GM21717 (cell line): ENCODE measurements around the gene FRG1.
"Not testable (repeated sequence)": the region's sequence is repeated elsewhere in the genome, so short reads cannot be mapped to it uniquely, and the experiment has no call there.

Experiments
- ATAC-seq: cut with Tn5 transposase; IDR thresholded peaks from one replicate; pipeline ENCODE4 v1.9.1; 2021; ENCODE audit warnings: mild to moderate bottlenecking, moderate library complexity; ENCODE audit not compliant: unreplicated experiment

FRG1 gene

DNA sequence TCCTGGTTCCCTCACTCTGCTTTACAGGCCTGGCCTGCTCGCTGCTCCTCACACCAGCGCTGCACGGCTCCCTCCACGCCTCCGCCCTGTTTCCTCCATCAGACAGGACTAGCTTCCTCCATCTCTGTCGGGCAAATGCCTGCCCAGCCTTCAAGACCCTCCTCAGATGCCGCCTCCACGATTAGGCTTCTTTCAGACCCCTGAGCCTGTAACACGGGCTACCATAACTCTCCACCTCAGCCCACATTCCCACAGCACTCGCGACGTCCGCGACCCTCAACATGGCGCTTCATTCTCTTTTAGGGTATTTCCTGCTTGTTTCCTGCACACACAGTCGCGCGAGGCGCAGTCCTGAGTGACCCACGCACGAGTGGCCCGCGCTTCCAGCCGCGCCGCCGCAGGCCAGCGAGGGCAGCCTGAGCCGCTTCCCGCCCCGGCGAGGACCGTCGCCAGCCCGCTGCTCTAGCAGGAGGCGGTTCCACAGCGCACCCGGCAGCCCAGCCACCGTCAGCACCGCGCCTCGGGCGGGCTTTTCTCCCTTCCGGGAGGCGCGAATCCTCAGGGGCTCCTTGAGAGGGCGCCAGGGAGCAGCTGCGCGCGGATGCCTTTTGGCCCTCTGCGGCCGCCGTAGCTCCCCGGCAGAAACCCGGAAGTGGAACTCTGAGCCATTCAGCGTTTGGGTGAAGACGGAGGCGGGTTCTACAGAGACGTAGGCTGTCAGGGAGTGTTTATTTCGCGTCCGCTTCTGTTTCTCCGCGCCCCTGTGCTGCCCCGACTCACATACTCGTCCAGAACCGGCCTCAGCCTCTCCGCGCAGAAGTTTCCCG lies at the start of gene FRG1:
FRG1 (plus strand) TSS at position 695 of the 827 bp plus-strand sequence. CDS start 138 bp downstream, outside the sequence.
- ATAC-seq, result peak; percentile 100

DNA sequence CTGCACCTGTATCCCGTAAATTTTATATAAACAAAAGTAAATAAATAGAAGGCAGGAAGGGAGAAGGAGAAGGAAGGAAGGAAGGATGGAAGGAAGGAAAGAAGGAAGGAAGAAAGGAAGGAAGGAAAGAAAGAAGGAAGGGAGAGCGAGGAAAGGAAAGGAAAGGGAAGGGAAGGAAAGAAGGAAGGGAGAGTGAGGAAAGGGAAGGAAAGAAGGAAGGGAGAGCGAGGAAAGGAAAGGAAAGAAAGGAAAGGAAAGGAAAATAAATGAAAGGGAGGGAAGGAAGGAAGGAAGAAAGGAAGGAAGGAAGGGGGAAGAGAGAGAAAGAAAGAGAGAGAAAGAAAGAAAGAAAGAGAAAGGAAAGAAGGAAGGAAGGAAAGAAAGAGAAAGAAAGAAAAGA lies 43.0 kb upstream of the FRG1 start:
- ATAC-seq, result no peak

DNA sequence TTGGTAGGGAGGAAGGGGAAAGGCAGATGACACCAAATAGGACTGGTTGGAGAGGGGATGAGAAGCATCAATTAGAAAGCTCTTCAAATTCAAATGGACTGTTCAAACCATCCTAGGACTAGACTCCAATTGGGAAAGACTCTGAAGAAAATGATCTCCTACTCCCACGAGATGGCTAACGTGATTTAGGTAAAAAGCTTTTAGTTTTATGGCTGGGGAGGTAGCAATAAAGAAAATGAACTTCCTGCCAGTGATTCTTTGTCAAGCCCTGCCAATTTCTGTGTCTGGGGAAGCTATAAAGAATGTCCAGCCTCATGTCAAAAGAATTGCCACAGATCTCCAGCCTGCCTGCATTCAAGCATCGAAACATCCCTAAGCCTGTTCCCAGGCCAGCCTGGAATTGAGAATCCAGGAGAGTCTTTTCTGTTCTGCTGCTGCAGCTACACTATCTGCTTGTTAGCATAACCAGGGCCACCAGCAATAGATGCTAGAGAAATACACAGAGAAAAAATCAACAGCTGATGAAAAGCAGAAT lies 41.1 kb upstream of the FRG1 start:
- not testable (repeated sequence) for ATAC-seq

DNA sequence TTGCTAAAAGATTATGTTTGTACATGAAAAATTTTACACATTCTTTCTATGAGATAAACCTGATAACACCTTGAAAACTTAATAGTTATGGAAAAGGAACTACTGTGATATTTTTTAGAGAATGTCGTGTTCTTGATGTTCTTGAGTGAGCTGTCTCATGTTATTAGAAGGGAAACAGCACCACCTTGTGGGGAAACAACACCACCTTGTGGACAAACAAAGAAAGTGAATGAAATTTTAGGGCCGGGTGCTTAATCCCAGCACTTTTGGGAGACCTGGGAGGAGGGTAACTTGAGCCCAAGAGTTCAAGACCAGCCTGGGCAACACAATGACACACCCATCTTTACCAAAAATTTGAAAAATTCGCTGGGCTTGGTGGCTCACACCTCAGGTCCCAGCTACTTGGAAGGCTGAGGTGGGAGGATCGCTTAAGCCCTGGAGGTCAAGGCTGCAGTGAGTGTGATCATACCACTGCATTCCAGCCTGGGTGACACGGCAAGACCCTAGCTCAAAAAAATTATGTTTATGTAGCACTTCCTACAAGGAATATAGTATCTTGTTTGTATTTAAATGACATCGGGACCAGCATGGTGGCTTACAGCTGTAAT lies 36.1 kb upstream of the FRG1 start:
- not testable (repeated sequence) for ATAC-seq

DNA sequence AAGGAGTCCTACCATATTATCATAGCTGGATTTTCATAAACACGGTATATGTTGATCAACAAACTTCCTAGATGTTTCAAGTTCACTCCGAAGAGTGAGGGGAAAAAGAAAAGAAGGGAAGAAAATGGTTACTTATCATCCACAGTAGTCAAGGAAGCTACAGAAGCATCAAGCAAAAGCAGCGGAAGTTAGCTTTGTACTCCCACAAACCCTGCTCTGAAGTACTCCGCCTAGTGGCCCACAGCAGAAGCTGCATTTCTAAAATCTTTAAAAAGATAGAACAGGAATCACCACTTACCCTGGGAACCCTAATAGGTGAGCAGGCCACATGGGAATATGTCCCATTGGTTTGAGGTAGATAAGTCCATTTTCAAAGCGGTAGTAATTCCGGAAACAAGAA lies 28.5 kb upstream of the FRG1 start:
- ATAC-seq, result no peak

DNA sequence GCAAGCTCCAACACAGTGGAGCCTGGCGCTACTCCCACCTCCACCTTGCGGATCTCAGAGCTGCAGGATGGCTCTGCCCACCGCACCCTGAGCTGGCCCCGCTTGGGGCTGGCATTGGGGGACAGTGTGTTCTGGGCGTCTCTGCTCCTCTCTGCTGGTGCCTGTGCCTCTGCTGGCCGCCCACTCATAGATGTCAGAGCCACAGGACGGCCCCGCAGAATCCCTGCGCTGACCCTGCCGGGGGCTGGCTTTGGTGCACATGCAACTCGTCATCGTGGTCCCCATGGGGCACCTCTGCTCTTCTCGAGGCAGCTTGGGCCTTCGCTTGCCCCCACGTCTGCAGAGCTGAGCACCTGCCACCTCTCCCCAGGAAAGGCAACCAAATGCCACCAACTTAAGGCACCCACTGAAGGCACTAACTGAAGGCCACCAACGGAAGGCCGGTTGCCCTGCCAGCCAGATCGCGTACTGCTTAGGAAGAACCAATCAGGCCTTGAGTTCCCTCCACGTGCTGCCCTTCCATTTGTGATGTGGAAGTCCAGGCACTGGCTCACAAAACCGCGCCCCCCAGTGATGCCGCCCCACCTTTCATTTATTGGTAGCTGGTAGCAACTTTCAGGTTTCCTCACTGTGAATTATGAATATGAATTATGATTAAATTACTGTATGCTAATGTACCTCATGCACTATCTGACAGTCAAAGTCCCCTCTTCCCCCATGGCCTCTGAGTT lies 23.3 kb upstream of the FRG1 start:
- ATAC-seq, result no peak

DNA sequence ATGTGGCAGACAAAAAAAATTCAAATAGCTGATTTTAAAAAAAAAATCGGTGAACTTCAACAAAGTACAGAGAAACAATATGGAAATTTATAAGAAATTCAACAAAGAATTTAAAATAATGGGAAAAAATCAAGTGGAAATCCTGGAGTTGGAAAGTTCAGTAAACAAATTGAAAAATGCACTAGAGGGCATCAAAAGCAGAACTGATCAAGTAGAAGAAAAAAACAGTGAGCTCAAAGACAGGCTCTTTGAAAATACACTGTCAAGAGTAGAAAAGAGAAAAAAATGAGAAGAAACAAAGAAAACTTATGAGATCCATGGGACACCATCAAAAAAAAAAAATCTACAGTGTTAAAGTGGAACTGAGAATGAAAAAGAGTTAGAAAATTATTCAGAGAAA lies 19.6 kb upstream of the FRG1 start:
- ATAC-seq, result no peak

DNA sequence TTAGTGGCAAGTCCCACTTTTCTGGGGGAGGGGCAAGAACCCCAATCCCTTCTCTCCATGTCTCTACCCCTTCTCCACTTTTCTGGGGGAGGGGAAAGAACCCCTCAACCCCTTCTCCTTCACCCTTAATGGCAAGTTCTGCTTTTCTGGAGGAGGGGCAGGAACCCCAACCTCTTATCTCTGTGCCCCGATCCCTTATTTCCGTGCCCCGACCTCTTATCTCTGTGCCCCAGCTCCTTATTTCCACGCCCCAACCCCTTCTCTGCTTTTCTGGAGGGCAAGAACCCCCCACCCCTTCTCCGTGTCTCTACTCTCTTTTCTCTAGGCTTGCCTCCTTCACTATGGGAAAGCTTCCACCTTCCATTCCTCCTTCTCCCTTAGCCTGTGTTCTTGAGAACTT lies 13.9 kb upstream of the FRG1 start:
- ATAC-seq, result not testable (repeated sequence)

DNA sequence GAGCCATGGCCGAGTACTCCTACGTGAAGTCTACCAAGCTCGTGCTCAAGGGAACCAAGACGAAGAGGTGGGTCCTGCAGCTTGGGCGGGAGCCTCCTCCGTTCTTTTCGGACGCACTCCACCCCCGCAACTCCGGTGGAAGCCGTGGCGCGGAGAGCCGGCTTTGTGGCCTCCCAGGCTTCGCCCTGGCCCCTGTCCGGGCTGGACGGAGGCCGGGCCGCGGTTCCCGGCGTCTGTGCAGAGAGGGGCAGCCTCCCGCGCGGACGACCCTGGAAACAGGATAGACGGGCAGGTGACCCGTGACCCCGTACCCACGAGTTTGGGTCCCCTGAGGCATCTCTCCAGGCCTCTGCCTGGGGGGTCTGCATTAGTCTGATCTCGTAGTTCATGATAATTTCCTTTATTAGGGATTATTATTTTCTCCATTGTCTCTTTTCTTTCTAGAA lies 356 bp downstream of the FRG1 start:
- peak; percentile 60 for ATAC-seq

DNA sequence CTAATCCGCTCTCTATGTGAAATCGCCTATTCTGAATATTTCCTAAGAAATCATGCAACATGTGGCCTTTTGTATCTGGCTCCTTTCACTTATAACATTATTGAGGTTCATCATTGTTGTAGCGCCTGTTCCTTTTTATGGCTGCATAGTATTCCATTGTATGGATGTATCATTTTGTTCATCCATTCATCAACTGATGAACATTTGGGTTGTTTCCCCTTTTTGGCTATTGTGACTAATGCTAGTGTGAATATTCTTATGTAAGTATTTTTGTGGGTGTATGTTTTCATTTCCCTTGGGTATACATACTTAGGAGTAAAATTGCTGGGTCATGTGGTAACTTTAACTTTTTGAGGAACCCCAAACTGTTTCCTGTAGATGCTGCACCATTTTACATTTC lies 1.7 kb downstream of the FRG1 start:
- ATAC-seq, result not testable (repeated sequence)

DNA sequence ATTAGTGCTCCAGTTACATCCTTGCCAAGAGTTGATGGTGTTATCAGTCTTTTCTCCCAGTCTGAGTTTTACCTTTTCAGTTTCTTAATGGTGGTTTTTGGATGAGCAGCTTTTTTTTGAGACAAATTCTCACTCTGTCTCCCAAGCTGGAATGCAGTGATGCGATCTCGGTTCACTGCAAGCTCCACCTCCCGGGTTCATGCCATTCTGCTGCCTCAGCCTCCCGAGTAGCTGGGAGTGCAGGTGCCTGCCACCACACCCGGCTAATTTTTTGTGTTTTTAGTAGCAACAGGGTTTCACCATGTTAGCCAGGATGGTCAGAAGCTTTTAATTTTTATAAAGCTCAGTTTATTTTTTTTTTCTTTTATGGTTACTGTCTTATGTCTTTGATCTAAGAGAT lies 3.4 kb downstream of the FRG1 start:
- ATAC-seq, result not testable (repeated sequence)

DNA sequence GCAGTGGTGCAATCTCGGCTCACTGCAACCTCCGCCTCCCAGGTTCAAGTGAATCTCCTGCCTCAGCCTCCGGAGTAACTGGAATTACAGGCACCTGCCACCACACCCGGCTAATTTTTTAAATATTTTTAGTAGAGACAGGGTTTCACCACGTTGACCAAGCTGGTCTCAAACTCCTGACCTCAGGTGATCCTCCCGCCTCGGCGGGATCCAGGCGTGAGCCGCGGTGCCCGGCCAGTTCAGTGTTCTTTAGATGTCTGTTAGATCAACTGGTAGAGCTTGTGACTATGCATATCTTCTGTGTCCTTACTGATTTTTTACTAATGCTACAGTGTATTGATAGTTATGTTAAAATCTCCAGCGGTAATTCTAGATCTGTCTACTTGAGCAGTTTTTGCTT lies 6.2 kb downstream of the FRG1 start:
- not testable (repeated sequence) for ATAC-seq

DNA sequence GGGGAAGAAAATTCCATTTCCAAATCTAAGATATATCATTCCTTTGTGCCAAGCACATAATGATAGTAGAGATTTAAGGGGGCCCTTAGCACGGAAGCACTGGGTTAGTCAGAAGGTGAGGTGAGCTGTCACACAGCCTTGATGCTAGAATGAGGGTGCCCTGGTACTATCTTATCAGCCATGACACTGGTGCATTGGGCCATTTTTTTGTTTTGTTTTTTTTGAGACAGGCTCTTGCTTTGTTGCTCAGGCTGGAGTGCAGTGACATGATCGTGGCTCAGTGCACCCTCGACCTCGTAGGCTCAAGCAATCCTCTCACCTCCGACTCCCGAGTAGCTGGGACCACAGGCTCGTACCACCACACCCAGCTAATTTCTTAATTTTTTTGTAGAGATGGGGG lies 7.8 kb downstream of the FRG1 start:
- ATAC-seq, result not testable (repeated sequence)

DNA sequence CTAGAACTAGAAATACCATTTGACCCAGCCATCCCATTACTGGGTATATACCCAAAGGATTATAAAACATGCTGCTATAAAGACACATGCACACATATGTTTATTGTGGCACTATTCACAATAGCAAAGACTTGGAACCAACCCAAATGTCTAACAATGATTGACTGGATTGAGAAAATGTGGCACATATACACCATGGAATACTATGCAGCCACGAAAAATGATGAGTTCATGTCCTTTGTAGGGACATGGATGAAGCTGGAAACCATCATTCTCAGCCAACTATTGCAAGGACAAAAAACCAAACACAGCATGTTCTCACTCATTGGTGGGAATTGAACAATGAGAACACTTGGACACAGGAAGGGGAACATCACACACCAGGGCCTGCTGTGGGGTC lies 28.6 kb downstream of the FRG1 start:
- ATAC-seq, result not testable (repeated sequence)

DNA sequence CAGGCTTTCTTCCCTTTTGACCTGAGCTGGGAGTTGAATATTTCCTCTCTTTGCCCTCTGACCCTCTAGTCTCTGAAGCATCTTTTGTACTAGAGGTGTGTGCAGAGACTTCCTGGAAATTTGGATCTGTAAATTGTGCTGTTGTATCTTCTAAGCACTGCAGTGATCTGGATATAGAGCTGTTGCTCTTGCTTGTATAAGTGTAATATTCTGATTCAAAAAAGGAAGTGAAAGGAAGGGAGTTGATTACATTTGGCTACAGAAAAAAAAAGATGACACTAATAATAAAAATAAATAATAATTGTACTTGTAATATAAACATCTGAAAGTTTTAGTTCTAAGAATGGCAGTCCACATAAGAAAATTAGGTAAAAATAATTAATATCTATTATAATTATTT lies 33.0 kb downstream of the FRG1 start:
- no peak for ATAC-seq

DNA sequence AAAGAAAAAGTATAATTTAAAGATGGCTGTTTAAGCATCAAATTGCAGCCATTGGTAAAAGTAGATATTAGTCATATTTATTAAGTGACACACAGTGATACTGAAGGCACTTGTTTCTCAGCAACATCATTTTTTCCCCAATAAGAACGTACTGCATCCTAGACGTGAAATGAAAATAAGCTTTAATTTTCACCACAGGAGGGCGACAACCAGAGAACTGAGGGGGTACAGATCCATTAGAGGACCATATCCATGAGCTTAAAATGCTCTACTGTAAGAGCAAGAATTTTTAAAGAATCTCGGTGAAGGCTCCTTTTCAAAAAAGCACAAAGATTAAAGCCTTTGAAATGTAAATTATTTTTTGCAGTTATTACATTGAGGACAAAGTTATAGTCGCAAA lies 33.4 kb downstream of the FRG1 start:
- no peak for ATAC-seq

DNA sequence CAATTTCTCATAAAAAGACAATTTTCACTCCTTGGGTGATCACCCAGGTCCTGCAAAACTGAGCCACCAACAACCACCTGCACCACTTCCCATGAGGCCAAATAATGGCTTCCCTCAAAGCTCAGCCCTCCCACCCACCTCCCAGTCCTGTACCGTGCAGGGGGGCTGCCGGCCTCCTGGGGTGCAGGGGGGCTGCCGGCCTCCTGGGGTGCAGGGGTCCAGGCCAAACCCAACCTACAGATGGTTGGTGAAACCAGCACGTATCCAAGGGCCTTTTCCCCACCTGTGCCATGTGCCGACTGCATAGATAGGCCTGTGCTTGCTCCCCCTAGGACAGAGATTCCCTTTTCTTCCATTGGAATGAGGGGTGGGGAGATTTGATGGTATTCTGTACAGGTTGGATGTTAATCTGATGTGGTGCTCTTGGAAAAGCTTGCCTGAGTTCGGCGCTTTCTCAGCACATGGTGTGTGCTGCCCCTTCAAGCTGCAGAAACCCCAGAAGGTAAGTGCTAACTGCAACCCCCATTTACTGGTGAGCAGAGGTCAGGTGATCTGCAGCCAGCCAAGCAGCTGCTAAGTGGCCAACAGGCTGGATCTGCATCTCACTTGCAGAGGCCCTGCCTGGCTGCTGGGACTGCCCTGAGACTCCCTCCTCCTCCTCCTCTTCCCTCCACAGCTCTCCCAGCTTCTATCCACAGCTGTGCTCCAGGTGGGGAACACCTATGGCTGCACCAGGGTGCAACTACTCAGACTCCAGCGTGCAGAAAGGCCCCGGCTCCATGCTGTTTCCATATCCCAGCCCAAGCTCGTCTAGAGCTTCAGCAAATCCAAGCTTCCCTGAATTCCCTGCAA lies 38.8 kb downstream of the FRG1 start:
- no peak for ATAC-seq

DNA sequence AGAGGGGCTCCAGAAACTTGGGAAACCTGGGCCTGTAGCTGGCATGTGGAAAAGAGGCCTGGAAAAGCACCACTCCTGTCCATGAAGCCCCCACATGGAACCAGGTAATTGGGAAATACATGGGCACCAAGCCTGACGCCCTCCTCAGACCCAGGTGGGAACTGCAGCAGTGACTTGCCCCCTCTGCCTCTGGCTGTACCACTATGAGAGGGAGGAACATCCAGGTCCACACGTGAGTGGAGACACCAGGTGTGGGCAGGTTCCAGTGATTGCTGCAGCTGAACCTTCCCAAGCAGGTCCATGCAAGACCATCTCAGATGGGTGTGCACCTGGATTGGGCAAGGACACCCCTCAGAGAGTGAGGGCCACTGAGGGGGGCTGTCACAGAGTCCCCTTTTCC lies 39.6 kb downstream of the FRG1 start:
- ATAC-seq, result not testable (repeated sequence)

DNA sequence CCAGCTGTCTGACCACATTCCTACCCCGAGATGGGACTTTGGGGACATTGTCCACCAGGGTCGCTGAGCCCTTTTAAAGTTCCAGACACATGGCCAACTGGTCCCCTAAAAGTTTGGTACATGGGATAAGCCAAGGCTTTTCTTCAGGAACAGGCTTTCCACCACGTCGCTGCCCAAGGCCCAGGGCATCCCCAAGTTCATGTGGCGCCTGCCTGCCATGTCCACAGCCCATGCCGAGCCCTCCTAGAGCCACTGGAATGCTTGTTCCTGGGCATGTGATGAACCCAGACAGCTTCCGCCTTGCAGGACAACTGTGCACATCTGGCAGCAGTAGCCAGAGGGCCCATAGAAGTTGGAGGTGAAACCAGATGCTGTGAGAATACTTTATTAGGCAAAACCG lies 41.3 kb downstream of the FRG1 start:
- ATAC-seq, result no peak

DNA sequence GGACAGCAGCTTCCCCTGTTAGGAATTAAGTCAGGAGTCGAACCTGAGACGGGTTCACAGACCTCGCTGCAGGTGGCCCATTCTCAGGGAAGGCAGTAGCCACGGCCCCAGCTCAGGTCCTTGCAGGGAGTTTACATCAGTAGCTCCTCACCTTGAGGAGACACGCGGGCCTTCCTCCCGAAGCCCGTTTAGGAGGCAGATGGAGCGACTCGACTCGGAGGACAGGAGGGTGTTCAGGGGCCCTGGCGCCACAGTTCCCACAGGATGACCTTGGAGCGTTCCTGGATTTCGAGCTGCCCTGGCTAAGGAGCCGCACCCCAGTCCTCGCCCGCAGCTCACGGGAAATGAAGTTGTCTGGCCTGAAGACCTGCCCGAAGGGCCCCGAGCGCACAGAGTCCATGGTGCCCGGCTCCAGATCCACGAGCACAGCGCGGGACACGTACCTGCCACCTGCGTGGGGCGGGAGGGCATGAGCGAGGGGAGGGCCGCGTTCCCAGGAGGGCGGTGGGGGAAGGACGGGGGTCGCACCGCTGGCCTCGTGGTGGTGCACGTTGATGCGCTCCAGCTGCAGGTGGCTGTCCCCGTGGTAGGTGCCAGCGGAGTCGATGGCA lies 43.3 kb downstream of the FRG1 start:
- not testable (repeated sequence) for ATAC-seq
